NCI-H2171 treated with DMSO at 0.1 percent for 48 hours (cell line): ENCODE measurements around the gene HSD17B14.
A peak's percentile ranks its signal among the peaks of the same experiment; 100 is the strongest.
"Not testable (repeated sequence)": the region's sequence is repeated elsewhere in the genome, so short reads cannot be mapped to it uniquely, and the experiment has no call there.

Source experiments
- DNase-seq: peaks from one replicate; lab custom pipeline; 2025; lab: John Stamatoyannopoulos, UW

Gene HSD17B14

GRCh38 chr19:48867123-48867745 lies 30.9 kb upstream of the HSD17B14 start:
- DNase-seq, result no peak

DNA sequence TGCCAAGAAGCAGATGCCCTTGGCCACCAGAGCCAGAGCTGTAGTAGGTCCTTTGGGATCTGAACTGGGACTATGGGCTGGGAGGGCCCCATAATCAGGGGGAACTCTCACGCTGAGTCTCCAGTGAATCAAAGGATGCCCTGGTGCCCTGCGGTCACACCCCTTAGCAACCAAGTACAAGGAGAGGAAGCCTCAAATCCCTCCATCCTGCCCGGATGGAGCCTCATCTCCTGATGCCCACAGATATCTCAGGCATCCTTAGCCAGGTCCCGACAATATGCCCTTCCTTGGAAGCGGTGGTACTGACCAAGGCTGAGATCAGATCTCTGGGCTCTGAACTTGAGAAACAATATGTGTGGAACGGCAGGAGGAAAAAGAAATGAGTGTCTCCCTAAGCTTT lies 30.4 kb upstream of the HSD17B14 start:
- DNase-seq, result no peak

DNA sequence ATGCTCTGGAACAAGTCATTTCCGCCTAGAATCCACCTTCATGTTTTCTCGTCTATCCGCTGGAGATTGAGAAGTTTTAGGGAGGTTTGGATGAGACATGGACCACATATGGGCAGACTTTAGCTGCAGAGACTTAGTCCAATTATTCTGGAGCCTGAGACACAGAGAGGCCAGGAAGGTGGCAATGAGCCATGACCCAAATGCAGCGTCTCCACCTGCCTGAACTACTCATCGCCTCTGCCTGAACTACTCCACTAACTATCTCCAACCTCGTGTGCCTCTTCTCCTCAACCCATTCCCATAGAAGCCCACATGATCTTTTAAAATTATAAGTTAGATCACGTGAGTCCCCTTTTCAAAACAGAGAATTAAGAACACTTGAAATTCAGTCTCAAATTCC lies 26.5 kb upstream of the HSD17B14 start:
- DNase-seq, result no peak

GRCh38 chr19:48861313-48861712 lies 25.0 kb upstream of the HSD17B14 start:
- DNase-seq, result no peak

DNA sequence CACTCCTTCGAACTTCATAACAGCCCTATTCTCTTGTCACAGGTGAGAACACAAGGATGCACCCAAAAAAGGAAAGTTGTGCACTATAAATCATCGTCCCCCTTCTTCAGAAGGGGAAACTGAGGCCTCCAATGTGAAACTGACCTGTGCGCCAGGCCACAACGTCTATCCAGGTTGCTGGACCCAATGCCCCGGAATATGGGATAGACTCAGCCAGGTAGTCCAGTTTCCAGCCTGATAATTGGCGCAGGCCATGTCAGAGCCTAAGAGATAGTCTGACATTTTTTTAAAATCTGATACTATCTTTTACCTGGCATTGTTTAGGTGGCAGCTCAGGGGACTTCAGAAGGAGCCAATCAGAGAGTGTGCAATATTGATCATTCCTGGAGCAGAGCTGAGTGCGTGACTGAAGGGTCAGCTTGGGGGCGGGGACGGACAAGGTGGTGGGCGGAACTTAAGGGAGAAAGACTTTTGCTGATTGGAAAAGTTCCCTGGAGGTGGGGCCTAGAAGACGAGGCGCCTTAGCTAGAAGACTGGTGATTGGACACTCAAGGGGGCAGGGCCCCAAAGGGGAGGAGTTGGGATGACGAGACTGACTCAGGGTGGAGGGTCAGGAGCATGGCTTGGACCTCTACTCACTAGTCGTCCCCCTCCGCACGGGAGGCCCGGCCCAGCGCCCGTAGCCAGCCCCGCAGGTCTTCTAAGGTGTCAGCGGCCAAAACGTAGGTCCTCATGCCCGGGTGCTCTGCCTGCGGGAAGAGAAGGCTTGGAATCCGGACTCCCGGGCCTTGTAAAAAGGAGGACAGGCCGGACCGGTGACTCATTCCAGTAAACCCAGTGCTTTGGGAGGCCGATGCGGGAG lies 23.7 kb upstream of the HSD17B14 start:
- no peak for DNase-seq

- no peak for DNase-seq
Measured at GRCh38 chr19:48858984-48859710, 22.9 kb upstream of the HSD17B14 start.

- no peak for DNase-seq
Measured at GRCh38 chr19:48856921-48857320, 20.6 kb upstream of the HSD17B14 start.

- no peak for DNase-seq
Measured at GRCh38 chr19:48854103-48854502, 17.8 kb upstream of the HSD17B14 start.

- DNase-seq, result no peak
Measured at GRCh38 chr19:48853483-48853882, 17.2 kb upstream of the HSD17B14 start.

GRCh38 chr19:48852292-48852691 lies 16.0 kb upstream of the HSD17B14 start:
- DNase-seq, result no peak

DNA sequence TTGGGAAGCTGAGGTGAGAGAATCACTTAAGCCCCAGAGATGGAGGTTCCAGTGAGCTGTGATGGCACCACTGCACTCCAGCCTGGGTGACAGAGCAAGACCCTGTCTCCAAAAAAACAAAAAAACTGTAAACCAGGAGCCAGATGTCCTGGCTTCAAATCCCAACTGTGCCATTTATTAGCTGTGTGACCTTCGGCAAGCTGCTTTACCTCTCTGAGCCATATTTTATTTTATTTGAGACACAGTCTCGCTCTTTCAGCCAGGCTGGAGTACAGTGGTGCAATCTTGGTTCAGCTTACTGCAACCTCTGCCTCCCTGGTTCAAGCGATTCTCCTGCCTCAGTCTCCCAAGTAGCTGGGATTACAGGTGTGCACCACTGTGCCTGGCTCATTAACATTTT lies 10.4 kb upstream of the HSD17B14 start:
- DNase-seq, result not testable (repeated sequence)

GRCh38 chr19:48845384-48845783 lies 9.1 kb upstream of the HSD17B14 start:
- no peak for DNase-seq

DNA sequence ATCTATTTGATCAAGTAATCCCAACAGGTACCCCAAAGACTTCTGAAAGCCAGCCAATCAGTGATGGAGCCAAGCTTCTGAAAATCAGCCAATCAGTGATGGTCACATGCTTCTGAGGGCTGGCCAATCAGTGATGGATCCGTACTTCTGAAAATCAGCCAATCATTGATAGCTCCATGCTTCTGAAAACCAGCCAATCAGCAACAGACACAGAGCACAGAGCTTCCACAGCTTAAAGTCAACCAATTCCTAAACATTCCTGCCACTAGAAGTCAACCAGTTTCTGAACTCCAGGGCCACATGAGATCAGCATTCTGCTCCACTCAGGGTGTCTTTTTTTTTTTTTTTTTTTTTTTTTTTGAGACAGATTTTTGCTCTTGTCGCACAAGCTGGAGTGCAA lies 8.2 kb upstream of the HSD17B14 start:
- DNase-seq, result peak; percentile 69

GRCh38 chr19:48842789-48843162 lies 6.5 kb upstream of the HSD17B14 start:
- DNase-seq, result peak; percentile 62

DNA sequence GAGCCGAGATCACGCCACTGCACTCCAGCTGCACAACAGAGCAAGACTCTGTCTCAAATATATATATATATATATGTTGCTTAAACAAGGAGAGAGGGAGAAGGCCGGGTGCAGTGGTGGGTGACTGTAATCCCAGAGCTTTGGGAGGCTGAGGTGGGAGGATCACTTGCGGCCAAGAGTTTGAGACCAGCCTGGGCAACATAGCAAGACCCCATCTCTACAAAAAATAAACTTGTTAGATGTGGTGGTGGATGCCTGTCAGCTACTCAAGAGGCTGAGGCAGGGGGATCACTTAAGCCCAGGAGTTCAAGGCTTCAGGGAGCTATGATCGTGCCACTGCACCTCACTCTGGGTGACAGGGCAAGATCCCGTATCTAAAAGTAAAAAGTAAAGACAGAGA lies 5.3 kb upstream of the HSD17B14 start:
- no peak for DNase-seq

DNA sequence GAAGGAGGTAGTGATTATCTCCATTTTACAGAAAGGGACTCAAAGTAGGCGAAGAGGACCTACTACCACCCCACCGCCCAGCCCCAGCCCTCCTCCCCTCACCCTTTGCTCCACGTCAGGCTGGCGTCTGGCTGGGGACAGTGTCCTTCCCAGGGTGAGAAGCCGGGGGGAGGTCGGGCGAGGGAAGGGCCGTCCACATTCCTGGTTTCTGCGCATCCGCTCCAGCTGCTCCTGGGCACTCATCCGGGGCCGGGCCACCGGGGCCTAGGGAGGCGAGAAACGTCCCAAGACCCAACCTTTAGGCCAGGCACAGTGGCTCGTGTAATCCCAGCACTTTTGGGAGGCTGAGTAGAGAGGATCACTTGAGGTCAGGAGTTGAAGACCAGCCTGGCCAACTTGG lies 4.8 kb upstream of the HSD17B14 start:
- DNase-seq, result no peak

DNA sequence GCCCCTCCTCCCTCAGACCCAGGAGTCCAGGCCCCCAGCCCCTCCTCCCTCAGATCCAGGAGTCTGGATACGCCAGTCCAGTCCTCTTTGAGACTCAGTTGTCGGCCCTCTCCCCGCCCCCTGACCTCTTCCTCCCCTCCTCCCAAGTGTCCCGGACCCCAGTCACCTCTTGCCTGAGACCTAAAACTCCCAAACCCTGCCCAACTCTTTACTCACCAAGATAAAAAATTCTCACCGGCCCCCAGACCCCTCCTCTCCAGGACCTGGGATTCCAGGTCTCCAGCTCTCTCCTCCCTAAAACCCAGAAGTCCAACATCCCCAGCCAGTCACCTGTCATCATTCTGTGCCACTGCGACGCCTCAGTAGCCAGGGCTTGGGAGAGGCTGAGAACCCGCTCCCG lies 1.4 kb upstream of the HSD17B14 start:
- DNase-seq, result no peak

GRCh38 chr19:48837051-48837524 lies 797 bp upstream of the HSD17B14 start:
- DNase-seq, result peak; percentile 92

DNA sequence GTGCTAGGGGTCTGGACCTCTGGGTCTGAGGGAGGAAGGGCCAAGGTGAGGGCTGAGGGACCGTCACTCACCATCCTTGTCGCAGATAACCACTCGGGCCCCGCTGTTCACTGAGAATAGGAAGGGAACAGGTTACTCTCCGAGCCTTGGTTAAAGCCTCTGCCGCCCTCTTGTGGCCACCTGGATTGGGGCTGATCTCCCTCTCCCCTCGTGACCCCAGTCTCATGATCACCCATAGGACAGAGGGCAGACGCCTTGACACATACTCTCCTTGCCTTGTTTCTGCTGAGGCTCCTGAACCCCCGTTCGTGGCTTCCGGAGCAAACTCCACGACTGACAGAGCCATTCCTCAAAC lies 580 bp downstream of the HSD17B14 start:
- peak; percentile 90 for DNase-seq

DNA sequence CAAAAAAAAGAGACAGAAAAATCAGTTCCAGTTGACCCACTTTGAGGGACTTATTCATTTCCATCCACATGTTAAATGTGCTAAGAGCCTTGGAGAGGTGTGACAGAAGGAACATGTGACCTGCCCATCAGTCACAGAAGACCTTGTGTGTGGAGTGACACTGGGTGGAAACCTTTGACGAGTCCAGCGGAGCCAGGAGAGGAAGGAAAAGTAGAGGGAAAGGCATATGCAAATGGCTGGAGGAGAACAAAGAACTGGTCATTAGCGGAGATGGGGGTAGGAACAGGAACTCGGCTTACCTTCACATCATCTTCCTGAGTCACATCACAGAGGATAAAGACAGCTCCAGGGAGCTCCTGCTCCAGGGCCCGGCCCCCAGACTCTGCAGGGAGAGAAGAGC lies 2.3 kb downstream of the HSD17B14 start:
- DNase-seq, result no peak

- no peak for DNase-seq
Measured at GRCh38 chr19:48833049-48833448, 3.2 kb downstream of the HSD17B14 start.

GRCh38 chr19:48830965-48831364 lies 5.3 kb downstream of the HSD17B14 start:
- no peak for DNase-seq

DNA sequence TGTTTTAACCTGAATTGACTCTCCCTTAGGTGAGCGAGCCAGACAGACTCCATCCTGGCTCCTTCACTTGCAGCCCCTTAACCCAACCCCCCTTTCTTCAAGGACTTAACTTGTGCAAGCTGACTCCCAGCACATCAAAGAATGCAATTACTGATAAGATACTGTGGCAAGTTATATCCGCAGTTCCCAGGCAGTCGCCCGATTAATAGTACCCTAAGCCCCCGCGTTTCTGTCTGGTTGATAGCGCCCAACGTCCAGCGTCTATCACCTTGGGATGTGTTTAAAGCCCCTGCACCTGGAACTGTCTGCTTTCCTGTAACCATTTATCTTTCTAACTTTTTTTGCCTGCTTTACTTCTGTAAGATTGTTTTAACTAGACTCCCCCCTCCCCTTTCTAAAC lies 6.2 kb downstream of the HSD17B14 start:
- no peak for DNase-seq
